Karpas-422 (cell line): ENCODE data around the gene LSM12. TPM values are rescaled to one million over a fixed set of nuclear protein-coding genes. Genes with fewer than 3 reads are reported as not detected.

Experiments
- DNase-seq: peaks from one replicate; pipeline ENCODE4 v3.0.0-alpha.2; 2015
- H2AFZ ChIP-seq: fragments of 200-600 bp; sonication (generic); 2 replicates; pipeline ENCODE4 v1.6.1; 2014; ENCODE audit warnings: antibody characterized with exemption, low read length, mixed read lengths
- H3K27ac ChIP-seq: fragments of 200-600 bp; sonication (generic); 2 replicates; pipeline ENCODE4 v1.5.1; 2014; ENCODE audit warnings: mild to moderate bottlenecking, low read length, moderate library complexity
- H3K27me3 ChIP-seq: fragments of 200-600 bp; sonication (generic); 2 replicates; pipeline ENCODE4 v1.6.1; 2014; ENCODE audit warnings: low read length, mixed read lengths
- H3K36me3 ChIP-seq: fragments of 200-600 bp; sonication (generic); 2 replicates; pipeline ENCODE4 v1.6.1; 2014; ENCODE audit warnings: low read length, mixed read lengths; ENCODE audit not compliant: insufficient read depth
- H3K4me1 ChIP-seq: fragments of 200-600 bp; sonication (generic); 2 replicates; pipeline ENCODE4 v1.6.1; 2014; ENCODE audit warnings: mild to moderate bottlenecking, low read length, mixed read lengths
- H3K4me2 ChIP-seq: fragments of 200-600 bp; sonication (generic); 2 replicates; pipeline ENCODE4 v1.6.1; 2014; ENCODE audit warnings: low read length, low read depth, mild to moderate bottlenecking; ENCODE audit not compliant: poor library complexity, severe bottlenecking
- H3K4me3 ChIP-seq: fragments of 200-600 bp; sonication (generic); 2 replicates; pipeline ENCODE4 v1.5.1; 2014; ENCODE audit warnings: mild to moderate bottlenecking, antibody characterized with exemption, low read length, mixed read lengths
- H3K79me2 ChIP-seq: fragments of 200-600 bp; sonication (generic); 2 replicates; pipeline ENCODE4 v1.6.1; 2014; ENCODE audit warnings: mild to moderate bottlenecking, low read length, mixed read lengths
- H3K9ac ChIP-seq: fragments of 200-600 bp; sonication (generic); 2 replicates; pipeline ENCODE4 v1.6.0; 2014; ENCODE audit warnings: low read length
- H3K9me2 ChIP-seq: fragments of 200-600 bp; sonication (generic), shearing (Covaris generic); replicated peaks from 2 replicates; pipeline ENCODE4 v1.6.0; 2014; ENCODE audit warnings: mild to moderate bottlenecking, low read length, moderate library complexity; ENCODE audit not compliant: insufficient read depth
- H3K9me3 ChIP-seq: fragments of 300-700, 200-600 bp; sonication (generic); 2 replicates; pipeline ENCODE4 v1.6.1; 2014; ENCODE audit warnings: low read length, mixed read lengths
- H4K20me1 ChIP-seq: fragments of 200-600 bp; sonication (generic); 2 replicates; pipeline ENCODE4 v1.6.1; 2014; ENCODE audit warnings: mild to moderate bottlenecking, antibody characterized with exemption, low read length, low read depth; ENCODE audit not compliant: insufficient read depth
- small RNA-seq: library from RNA; depleted of rRNA; stranded (forward); fragments of <200 nt; gene quantifications from one replicate; pipeline ENCODE3, GENCODE V24; 2014
- total RNA-seq: library from RNA; depleted of rRNA; stranded (reverse); fragments of >200 nt; shearing (Covaris generic); gene quantifications from 2 replicates; pipeline ENCODE4 v1.2.3, GENCODE V29; 2014; ENCODE audit warnings: low replicate concordance; rRNA removed

The LSM12 gene
- total RNA-seq, 1 experiment from 2014 or later = 73.1 TPM

DNA sequence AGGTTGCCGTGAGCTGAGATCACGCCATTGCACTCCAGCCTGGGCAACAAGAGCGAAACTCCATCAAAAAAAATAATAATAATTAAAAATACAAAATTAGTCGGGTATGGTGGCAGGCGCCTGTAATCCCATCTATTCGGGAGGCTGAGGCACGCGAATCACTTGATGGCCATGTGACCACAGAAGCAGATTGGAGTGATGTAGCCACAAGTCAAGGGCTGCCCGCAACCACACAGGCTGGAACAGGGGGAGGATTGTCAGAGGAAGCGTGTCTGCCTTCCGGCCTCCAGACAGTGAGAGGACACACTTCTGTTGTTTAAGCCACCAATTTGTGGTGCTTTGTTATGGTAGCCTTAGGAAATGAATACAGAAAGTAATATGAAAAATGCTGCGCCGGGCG, 73.8 kb downstream of the LSM12 start:
- no peak overlapping the region for H3K9ac ChIP-seq
- H4K20me1 ChIP-seq = no peaks in the 10 kb centered on the region
- no peak overlapping the region for H3K27ac ChIP-seq
- no peak overlapping the region for H3K4me2 ChIP-seq
- H3K4me3 ChIP-seq = no peak overlapping the region
- H3K27me3 ChIP-seq = no peaks in the 10 kb centered on the region
- no peaks in the 10 kb centered on the region for H3K9me3 ChIP-seq
- peaks cover 6% of the 10 kb centered on the region for H3K4me1 ChIP-seq
- no peaks in the 10 kb centered on the region for H3K9me2 ChIP-seq
- H3K36me3 ChIP-seq = no peaks in the 10 kb centered on the region
- no peak for DNase-seq
- H3K79me2 ChIP-seq = no peaks in the 10 kb centered on the region
- no peak overlapping the region for H2AFZ ChIP-seq

DNA sequence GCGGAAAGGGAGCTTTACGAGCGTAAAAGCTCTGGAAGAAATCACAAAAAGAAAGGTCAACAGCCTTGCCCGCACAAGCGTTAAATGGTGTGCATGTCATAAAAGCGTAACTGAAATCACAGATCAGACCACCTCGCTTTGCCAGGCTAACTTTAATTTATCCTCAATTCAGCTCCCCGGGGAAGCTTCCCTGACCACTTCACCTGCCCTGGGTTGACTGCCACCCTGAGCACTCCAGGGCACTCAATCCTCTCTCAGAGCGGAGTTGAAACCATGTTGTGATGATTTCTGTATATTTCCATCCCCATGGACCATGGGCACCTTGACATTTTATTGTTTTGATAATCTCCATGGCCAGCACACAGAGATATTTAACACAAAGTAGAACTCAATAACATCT, 78.2 kb downstream of the LSM12 start:
- no peak overlapping the region for H3K27ac ChIP-seq
- H2AFZ ChIP-seq = no peak overlapping the region
- no peaks in the 10 kb centered on the region; the same call in 1 of the 2 replicates for H4K20me1 ChIP-seq
- DNase-seq = no peak
- H3K9me2 ChIP-seq = no peaks in the 10 kb centered on the region
- no peak overlapping the region for H3K4me2 ChIP-seq
- no peaks in the 10 kb centered on the region for H3K36me3 ChIP-seq
- no peaks in the 10 kb centered on the region for H3K27me3 ChIP-seq
- H3K79me2 ChIP-seq = no peaks in the 10 kb centered on the region
- H3K9ac ChIP-seq = no peak overlapping the region
- H3K4me1 ChIP-seq = no peaks in the 10 kb centered on the region
- H3K9me3 ChIP-seq = no peaks in the 10 kb centered on the region
- H3K4me3 ChIP-seq = no peak overlapping the region

DNA sequence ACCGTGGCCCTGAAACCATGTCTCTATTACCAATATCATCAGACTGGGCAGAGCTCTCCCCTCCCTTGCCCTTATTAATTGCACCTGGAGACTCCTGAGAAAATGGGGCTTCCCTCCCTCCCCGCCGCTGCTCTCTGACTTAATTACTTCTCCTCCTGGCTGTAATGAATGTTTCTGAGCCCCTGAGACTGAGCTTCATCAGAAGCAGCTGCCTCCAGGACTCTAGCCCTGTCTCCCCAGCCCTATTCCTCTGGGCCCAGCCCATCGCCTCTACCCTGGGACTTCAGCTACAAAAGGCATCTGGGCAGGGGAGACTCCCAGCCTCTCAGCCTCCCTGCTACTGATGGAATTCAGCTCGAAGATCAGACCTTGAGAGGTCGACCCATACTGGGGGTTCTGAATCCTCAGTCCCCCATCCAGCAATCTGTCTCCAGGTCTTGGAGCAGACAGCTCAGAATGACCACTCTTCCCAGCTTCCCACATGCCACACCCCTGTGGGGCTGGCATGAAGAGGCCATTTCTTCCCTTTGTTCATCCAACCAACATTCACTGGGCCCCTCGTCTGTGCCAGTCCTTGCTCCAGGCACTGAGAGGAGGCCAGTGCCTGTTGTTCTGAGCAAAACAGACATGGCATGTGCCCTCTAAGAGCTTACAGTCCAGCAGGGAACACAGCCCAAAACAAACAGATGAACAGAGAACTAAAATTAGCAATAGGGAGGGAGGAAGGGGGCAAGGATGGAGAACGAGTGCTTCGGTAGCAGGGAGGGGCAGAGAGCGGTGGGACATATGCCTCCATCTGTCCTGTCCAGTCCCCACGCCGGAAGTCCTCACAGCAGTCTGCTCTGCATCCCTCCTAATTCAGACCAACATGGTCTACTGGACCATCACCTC, 79.1 kb downstream of the LSM12 start:
- Histone ChIP-seq H3K4me2 (no peak overlapping the region), H3K9me2 (no peaks in the 10 kb centered on the region), H3K79me2 (no peaks in the 10 kb centered on the region), H3K4me1 (no peaks in the 10 kb centered on the region), H3K27ac (no peak overlapping the region), H3K9ac (no peak overlapping the region), H3K9me3 (no peaks in the 10 kb centered on the region), H3K36me3 (no peaks in the 10 kb centered on the region), H4K20me1 (no peaks in the 10 kb centered on the region; the same call in 1 of the 2 replicates), H3K4me3 (no peak overlapping the region), H3K27me3 (no peaks in the 10 kb centered on the region), H2AFZ (no peak overlapping the region)
- no peak for DNase-seq

DNA sequence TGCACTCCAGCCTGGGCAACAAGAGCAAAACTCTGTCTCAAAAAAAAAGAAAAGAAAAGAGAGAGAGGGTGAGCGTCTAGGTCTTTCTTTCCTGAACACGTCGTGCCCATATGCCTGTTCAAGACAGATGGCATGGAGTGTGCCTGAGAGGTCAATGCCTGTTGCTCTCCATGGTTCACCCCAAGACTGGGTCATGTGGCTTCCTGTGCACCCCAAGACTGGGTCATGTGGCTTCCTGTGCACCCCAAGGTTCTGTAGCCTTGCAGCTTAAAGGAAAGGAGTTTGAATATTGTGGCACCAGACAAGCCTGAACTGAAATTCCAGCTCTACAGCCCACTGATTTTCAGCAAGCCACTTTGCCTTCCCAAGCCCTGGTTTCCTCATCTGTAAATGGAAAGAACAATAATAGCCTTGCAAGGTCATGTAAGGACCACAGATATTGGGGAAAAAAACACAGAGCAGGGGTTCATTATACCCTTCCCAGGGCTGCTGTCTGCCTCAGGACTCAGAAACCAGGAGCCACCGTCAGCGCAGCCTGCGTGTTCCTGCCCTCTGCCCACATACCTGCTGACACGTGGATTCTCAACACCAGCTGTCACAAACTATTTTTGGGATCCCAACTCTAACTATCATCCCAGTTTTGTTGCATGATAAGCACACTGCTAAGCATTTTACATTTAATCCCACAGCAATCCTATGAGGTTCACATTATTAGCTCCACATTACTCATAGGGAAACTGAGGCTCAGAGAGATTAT, 80.1 kb downstream of the LSM12 start:
- H3K4me1 ChIP-seq = no peaks in the 10 kb centered on the region
- no peaks in the 10 kb centered on the region; the same call in 1 of the 2 replicates for H4K20me1 ChIP-seq
- no peak for DNase-seq
- no peaks in the 10 kb centered on the region for H3K27me3 ChIP-seq
- H3K36me3 ChIP-seq = no peaks in the 10 kb centered on the region
- H3K9me3 ChIP-seq = no peaks in the 10 kb centered on the region
- H3K27ac ChIP-seq = no peak overlapping the region
- H3K4me3 ChIP-seq = no peak overlapping the region
- no peaks in the 10 kb centered on the region for H3K79me2 ChIP-seq
- H2AFZ ChIP-seq = no peak overlapping the region
- H3K9ac ChIP-seq = no peak overlapping the region
- H3K4me2 ChIP-seq = no peak overlapping the region
- no peaks in the 10 kb centered on the region for H3K9me2 ChIP-seq

DNA sequence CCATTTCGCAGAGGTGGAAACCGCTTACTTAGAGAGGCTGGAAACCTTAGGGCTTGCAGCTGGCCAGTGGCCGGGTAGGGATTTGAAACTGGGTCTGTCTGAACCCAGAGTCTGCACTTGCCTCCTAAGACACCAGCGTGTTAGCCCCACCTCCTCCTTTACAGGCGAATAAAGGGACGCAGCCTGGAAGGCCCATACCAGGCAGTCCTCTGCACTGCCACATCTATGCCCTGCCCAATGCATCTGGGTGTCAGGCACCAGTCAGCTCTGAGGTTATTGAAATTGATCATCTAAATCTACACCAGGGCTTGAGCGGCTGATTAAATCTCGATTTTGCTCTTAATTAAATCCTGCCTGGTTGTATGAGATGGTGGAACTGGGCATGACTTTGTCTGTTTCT, 82.0 kb downstream of the LSM12 start:
- no peak overlapping the region for H3K4me2 ChIP-seq
- no peaks in the 10 kb centered on the region for H3K4me1 ChIP-seq
- no peak overlapping the region for H3K9ac ChIP-seq
- no peaks in the 10 kb centered on the region for H3K36me3 ChIP-seq
- no peaks in the 10 kb centered on the region; the same call in 1 of the 2 replicates for H4K20me1 ChIP-seq
- no peak overlapping the region for H3K27ac ChIP-seq
- DNase-seq = no peak
- no peaks in the 10 kb centered on the region for H3K79me2 ChIP-seq
- H3K9me2 ChIP-seq = no peaks in the 10 kb centered on the region
- no peaks in the 10 kb centered on the region for H3K27me3 ChIP-seq
- H3K9me3 ChIP-seq = no peaks in the 10 kb centered on the region
- no peak overlapping the region for H3K4me3 ChIP-seq
- H2AFZ ChIP-seq = no peak overlapping the region

Small RNA genes lying within 50 kb of the gene (small RNA-seq; reads per million reads assigned to genes)
- gene RF00012 = not detected

Other genes with a start within 250 kb of the LSM12 start
- gene MPP3, start 233.5 kb downstream of the LSM12 start, total RNA-seq = not detected in 2 replicates
- not detected in 2 replicates for gene CD300LG, start 219.5 kb downstream of the LSM12 start, total RNA-seq
- not detected in 2 replicates for gene MPP2, start 159.1 kb downstream of the LSM12 start, total RNA-seq
- not detected in 2 replicates for gene PPY, start 124.2 kb downstream of the LSM12 start, total RNA-seq
- 0.51 TPM in 1 of 2 replicates, not detected in the other for gene PYY, start 112.7 kb downstream of the LSM12 start, total RNA-seq
- gene NAGS, start 62.0 kb downstream of the LSM12 start, total RNA-seq = 2.4 and 4.3 TPM in 2 replicates
- gene TMEM101, start 51.7 kb downstream of the LSM12 start, total RNA-seq = 26.6 and 42.4 TPM in 2 replicates
- 43.6 and 59.6 TPM in 2 replicates for gene G6PC3, start 4.1 kb upstream of the LSM12 start, total RNA-seq
- gene HDAC5, start 57.0 kb upstream of the LSM12 start, total RNA-seq = 24.4 and 44.2 TPM in 2 replicates
- 3.7 and 4.6 TPM in 2 replicates for gene HROB, start 75.3 kb upstream of the LSM12 start, total RNA-seq
- gene ASB16, start 104.0 kb upstream of the LSM12 start, total RNA-seq = not detected in 2 replicates
- 29.3 and 36.5 TPM in 2 replicates for gene TMUB2, start 120.3 kb upstream of the LSM12 start, total RNA-seq
- gene ATXN7L3, start 133.2 kb upstream of the LSM12 start, total RNA-seq = 29.0 and 54.7 TPM in 2 replicates
- gene UBTF, start 153.0 kb upstream of the LSM12 start, total RNA-seq = 57.8 and 150 TPM in 2 replicates
- 0.14 and 0.19 TPM in 2 replicates for gene SLC4A1, start 201.5 kb upstream of the LSM12 start, total RNA-seq
- gene RUNDC3A, start 241.9 kb upstream of the LSM12 start, total RNA-seq = 1.5 and 2.3 TPM in 2 replicates